Neural crest cell (in vitro differentiated cells): ENCODE results near the gene EXPH5. TPM values are rescaled to one million over a fixed set of nuclear protein-coding genes. Genes with fewer than 3 reads are reported as not detected.
"Not testable (repeated sequence)": the region's sequence is repeated elsewhere in the genome, so short reads cannot be mapped to it uniquely, and the experiment has no call there.

Experiments
- DNase-seq: peaks from one replicate; pipeline ENCODE4 v3.0.0; 2021; ENCODE audit warnings: low read depth, mixed read lengths, low spot score
- H3K27ac Mint-ChIP-seq: one replicate; pipeline ENCODE4 v1.8.0; 2021; ENCODE audit warnings: mild to moderate bottlenecking, mixed read lengths; ENCODE audit not compliant: unreplicated experiment
- H3K27me3 Mint-ChIP-seq: 2 replicates; pipeline ENCODE4 v1.8.0; 2021; ENCODE audit warnings: low read depth, mild to moderate bottlenecking, mixed read lengths
- H3K36me3 Mint-ChIP-seq: 2 replicates; pipeline ENCODE4 v1.8.0; 2021; ENCODE audit warnings: low read depth, mild to moderate bottlenecking, mixed read lengths
- H3K4me1 Mint-ChIP-seq: 2 replicates; pipeline ENCODE4 v1.8.0; 2021; ENCODE audit warnings: mixed read lengths
- H3K4me3 Mint-ChIP-seq: one replicate; pipeline ENCODE4 v1.8.0; 2021; ENCODE audit warnings: mild to moderate bottlenecking, mixed read lengths
- H3K9me3 Mint-ChIP-seq: 2 replicates; pipeline ENCODE4 v1.8.0; 2021; ENCODE audit warnings: mixed read lengths
- long read RNA-seq: library from polyadenylated mRNA; unstranded; transcript quantifications from one replicate; pipeline ENCODE4 v2.0.0, GENCODE V29; 2020
- total RNA-seq: library from RNA; stranded (reverse); gene quantifications from 2 replicates; pipeline ENCODE4 v1.2.1, GENCODE V29; 2021
- TF ChIP-seq, protein P1 (sequence below): fragments of 200-600 bp; sonication (generic); conservative IDR thresholded peaks from 2 replicates; pipeline ENCODE4 v1.5.0; 2021; ENCODE audit warnings: antibody characterized with exemption, mild to moderate bottlenecking

Gene EXPH5, protein sequence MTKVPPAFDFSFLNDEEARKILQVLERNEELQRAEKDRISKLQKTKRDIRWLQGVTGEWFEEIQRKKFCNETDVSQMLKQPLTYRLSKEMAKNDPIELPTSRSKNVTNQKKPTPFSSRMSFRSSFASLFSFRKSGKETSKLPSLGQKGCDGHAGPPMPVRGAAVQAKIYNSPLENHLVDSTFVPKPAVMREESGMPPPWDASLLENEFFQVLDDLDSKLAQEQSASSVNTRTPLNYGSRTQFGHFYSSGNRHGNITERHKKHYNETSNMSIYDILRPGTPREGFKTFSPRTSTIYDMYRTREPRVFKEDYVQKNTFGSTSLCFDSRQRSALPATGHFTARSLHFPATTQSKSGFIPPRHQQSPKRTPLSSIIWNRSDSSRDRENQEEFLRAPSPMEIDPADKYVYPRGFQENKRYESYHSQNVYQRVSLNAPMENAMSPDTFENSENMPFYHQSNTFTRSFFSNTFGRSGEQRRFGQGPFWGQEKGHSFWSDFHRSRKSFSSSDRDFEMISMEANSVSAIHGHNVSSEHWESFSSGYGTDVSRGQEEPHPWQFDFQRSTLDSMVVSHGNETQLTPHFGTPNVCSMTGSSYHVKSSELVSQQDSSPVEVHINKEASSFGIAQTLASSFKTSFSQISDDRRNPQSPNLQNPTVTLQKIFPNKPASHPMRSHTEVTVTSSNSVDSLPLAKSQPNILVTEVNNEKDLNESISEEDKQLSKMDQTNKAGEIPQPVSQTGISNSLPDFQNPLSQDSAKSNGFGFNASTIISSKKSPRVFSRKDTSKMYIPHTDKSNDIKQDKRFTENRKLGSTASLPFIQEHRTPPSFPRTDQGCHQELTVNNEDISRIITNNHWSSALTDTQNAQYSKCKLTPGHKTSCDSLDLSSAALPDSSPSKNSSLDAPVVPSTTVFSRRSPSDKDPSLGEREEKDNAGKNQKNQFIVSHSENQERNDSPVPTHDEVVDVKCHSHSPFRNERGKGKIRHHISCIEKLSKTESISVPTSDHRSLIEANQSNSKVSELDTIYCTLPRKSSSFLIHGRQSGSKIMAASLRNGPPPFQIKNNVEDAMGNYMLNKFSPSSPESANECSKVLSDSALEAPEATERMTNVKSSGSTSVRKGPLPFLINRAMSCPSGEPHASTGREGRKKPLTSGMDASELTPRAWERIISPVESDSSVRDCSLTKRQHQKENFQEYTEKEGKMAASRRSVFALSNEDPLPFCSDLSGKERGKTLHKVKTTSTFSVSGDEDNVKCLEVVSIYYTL (N-terminal part only)
- total RNA-seq: 0.68 TPM in 2 replicates
- long read RNA-seq: 0 reads

DNA sequence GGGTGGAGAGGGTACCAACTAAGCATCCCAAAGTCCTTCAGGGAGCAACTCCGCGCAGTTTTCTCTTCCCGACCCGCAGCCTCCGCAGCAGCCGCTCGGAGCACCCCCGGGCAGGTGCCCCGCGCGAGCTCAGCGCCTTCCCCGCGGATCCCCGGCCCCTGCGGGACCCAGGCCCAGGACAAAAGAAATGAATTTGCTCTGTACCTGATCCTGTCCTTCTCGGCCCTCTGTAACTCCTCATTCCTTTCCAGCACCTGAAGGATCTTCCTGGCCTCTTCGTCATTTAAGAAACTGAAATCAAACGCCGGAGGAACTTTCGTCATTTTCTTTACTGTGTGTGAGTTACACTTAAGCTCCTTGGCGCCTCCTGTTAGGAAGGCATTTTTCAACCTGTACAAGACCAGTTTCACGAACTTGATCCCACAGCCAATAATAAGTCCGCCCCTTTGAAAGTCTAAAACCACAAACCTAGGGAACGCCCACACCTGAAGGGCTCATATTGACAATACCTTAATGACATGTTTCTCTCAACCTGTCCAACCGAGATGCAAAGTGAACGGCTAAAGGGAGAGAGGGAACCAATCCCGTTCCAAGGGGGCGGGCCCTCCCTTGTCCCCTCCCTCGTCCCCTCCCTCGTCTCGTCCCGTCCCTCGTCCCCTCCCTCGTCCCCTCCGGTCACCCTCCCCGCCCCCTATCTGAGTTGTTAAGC is at the start of gene EXPH5:
Gene EXPH5, minus strand, starts transcription at position 555 of the 709 bp plus-strand sequence. Its CDS starts 232 bp downstream, at position 323.
- no peaks in the 10 kb centered on the region for H3K36me3 Mint-ChIP-seq
- H3K4me3 Mint-ChIP-seq: peak within 1 kb of the TSS; percentile 89
- TF ChIP-seq, protein P1, sequence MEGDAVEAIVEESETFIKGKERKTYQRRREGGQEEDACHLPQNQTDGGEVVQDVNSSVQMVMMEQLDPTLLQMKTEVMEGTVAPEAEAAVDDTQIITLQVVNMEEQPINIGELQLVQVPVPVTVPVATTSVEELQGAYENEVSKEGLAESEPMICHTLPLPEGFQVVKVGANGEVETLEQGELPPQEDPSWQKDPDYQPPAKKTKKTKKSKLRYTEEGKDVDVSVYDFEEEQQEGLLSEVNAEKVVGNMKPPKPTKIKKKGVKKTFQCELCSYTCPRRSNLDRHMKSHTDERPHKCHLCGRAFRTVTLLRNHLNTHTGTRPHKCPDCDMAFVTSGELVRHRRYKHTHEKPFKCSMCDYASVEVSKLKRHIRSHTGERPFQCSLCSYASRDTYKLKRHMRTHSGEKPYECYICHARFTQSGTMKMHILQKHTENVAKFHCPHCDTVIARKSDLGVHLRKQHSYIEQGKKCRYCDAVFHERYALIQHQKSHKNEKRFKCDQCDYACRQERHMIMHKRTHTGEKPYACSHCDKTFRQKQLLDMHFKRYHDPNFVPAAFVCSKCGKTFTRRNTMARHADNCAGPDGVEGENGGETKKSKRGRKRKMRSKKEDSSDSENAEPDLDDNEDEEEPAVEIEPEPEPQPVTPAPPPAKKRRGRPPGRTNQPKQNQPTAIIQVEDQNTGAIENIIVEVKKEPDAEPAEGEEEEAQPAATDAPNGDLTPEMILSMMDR: no peak
- H3K27ac Mint-ChIP-seq: peak within 1 kb of the TSS; percentile 61
- no peaks in the 10 kb centered on the region for H3K9me3 Mint-ChIP-seq
- H3K27me3 Mint-ChIP-seq: peaks cover 63% of the 10 kb centered on the region
- DNase-seq: peak; percentile 63
- peaks cover 22% of the 10 kb centered on the region for H3K4me1 Mint-ChIP-seq

DNA sequence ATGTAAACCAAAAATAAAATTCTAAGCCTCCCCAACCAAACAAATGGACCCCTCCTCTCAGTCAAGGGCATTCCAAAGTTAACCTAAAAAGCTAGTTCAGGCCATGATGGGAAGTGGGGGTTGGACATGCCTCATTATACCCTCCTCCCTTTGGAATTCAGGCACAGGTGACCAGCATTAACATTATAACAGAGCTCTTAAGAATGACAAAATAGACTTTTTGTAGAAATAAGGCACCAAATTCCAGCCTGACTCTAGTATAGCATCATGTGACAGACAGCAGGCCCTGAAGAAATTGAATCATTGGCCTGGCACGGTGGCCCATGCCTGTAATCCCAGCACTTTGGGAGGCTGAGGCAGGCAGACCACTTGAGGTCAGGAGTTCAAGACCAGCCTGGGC is 48.2 kb upstream of the EXPH5 start:
- H3K4me3 Mint-ChIP-seq, H3K4me1 Mint-ChIP-seq, H3K27ac Mint-ChIP-seq, H3K36me3 Mint-ChIP-seq, H3K9me3 Mint-ChIP-seq, DNase-seq: not testable (repeated sequence)
- H3K27me3 Mint-ChIP-seq: peaks cover 12% of the 10 kb centered on the region

DNA sequence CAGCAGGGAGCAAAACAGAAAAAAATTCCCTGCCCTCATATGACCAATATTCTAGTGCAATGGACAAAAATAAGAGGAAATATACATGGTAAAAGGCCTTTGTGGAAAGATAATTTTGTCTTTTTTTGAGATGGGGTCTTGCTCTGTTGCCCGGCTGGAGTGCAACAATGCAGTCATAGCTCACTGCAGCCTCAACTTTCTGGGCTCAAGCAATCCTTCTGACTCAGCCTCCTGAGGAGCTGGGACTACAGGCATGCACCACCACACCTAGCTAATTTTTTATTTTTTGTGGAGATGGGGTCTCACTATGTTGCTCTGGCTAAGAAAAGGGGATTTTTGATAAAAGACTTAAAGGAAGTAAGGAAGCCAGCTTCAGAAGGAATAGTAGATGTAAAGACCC is 45.6 kb upstream of the EXPH5 start:
- no peaks in the 10 kb centered on the region for H3K4me1 Mint-ChIP-seq
- no peak overlapping the region for H3K27ac Mint-ChIP-seq
- H3K27me3 Mint-ChIP-seq: peaks cover 12% of the 10 kb centered on the region
- H3K36me3 Mint-ChIP-seq: no peaks in the 10 kb centered on the region
- no peaks in the 10 kb centered on the region for H3K9me3 Mint-ChIP-seq
- TF ChIP-seq, protein P1: no peak
- DNase-seq: no peak
- no peak overlapping the region for H3K4me3 Mint-ChIP-seq

DNA sequence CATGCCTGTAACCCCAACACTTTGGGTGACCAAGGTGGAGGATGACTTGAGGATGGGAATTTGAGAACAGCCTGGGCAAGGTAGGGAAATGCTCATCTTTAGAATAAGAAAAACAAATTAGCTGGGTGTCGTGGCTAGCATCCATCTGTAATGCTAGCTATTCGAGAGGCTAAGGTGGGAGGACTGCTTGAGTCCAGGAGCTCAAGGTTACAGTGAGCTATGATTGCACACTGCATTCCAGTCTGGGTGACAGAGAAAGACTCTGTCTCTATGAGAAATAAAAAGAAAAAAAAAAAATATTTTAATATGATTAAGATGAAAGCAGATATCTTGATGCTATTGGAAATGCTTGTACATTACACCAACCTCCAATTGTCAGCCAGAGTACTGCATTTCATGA is 42.7 kb upstream of the EXPH5 start:
- H3K27me3 Mint-ChIP-seq: peaks cover 12% of the 10 kb centered on the region
- H3K9me3 Mint-ChIP-seq: no peaks in the 10 kb centered on the region
- H3K4me1 Mint-ChIP-seq: peaks cover 7% of the 10 kb centered on the region
- TF ChIP-seq, protein P1: no peak
- no peak for DNase-seq
- H3K36me3 Mint-ChIP-seq: no peaks in the 10 kb centered on the region
- H3K27ac Mint-ChIP-seq: no peak overlapping the region
- H3K4me3 Mint-ChIP-seq: no peak overlapping the region

DNA sequence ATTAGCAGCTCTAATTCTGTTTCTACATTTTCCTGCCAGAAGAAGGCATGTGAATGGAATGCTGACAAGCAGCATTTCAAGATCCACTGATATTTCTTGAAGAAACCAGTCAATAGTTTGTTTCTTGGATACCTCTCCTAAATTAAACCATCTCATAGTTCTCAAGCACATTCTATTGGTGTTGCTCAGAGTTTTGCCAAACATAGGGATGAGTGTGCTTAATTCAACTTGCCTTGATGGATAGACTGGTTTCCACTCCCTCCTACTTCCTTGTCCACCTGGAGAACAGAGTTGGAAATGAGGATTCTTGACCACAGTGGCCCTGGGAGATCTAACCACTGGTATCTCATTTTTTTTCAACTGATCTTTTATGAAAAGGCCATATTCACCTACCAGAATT is 41.5 kb upstream of the EXPH5 start:
- Mint-ChIP-seq H3K9me3 (no peaks in the 10 kb centered on the region), H3K36me3 (no peaks in the 10 kb centered on the region), H3K4me3 (no peak overlapping the region), H3K27ac (no peak overlapping the region), H3K4me1 (peaks cover 7% of the 10 kb centered on the region), H3K27me3 (peaks cover 12% of the 10 kb centered on the region)
- TF ChIP-seq, protein P1: no peak
- no peak for DNase-seq
